Thyroid gland (tissue), 4 donors: ENCODE results near the gene TMEM242. TPM values are rescaled to one million over a fixed set of nuclear protein-coding genes. Genes with fewer than 3 reads are reported as not detected.

Experiments
- DNase-seq, 2 donors: peaks; one replicate each; pipeline ENCODE4 v3.0.0-alpha.2; 2019
- H3K27ac ChIP-seq, 3 donors: fragments of 200-600 bp; sonication (generic); 1 replicate in 2 of 3; 2 replicates in 1 of 3; pipeline ENCODE4 v1.5.1; 2016 to 2019; ENCODE audit warnings: mild to moderate bottlenecking in 1 of 3, moderate library complexity in 1 of 3
- H3K27me3 ChIP-seq: fragments of 200-600 bp; sonication (generic); one replicate; pipeline ENCODE4 v1.5.1; 2019
- H3K36me3 ChIP-seq, 2 donors: fragments of 200-600 bp; sonication (generic); one replicate each; pipeline ENCODE4 v1.5.1; 2016 to 2019
- H3K4me1 ChIP-seq, 2 donors: fragments of 200-600 bp; sonication (generic); one replicate each; pipeline ENCODE4 v1.5.1; 2017 to 2019
- H3K4me3 ChIP-seq, 3 donors: fragments of 200-600 bp; sonication (generic); replicated peaks in 1 of 3; 1 replicate in 2 of 3; 2 replicates in 1 of 3; pipeline ENCODE4 v1.5.1; 2016; ENCODE audit warnings: mild to moderate bottlenecking in 1 of 3
- H3K9me3 ChIP-seq: fragments of 200-600 bp; sonication (generic); one replicate; pipeline ENCODE4 v1.5.1; 2017
- CTCF ChIP-seq, 6 experiments: fragments of 200-600 bp in 3 of 6; fragments of 450-650 bp in 3 of 6; sonication (generic) in 3 of 6; IDR thresholded peaks; one replicate each; pipeline ENCODE4 v1.5.1; 2016 to 2019; ENCODE audit warnings: antibody characterized with exemption in 6 of 6, mild to moderate bottlenecking in 2 of 6, inconsistent platforms in 1 of 6, moderate library complexity in 1 of 6
- POLR2A ChIP-seq, 2 donors: fragments of 450-650 bp; IDR thresholded peaks; one replicate each; pipeline ENCODE4 v1.6.1; 2017; ENCODE audit warnings: antibody characterized with exemption in 2 of 2, mild to moderate bottlenecking in 2 of 2, moderate library complexity in 1 of 2
- WGBS, 2 donors: methylation state at CpG; one replicate each; pipeline ENCODE4 v1.1.5; 2017; 5-methylcytosine and 5-hydroxymethylcytosine counted together
- intact Hi-C: fragments of 100-400 bp; cut with DNase I; formaldehyde crosslinking; loops from one replicate; pipeline ENCODE4 v1.15.1; 2023
- total RNA-seq, 4 donors: library from RNA; depleted of rRNA; stranded (reverse); fragments of >200 nt; gene quantifications; one replicate each; pipeline ENCODE4 v1.2.3, GENCODE V29; 2016

TMEM242 gene
- total RNA-seq, 4 donors from 2014 or later, result 7.0 to 14.0 (median 9.7) TPM

GRCh38 chr6:157273756-157274470 is 49.4 kb downstream of the TMEM242 start:
- peak overlapping the region; percentile 73 to 77 (median 76) for H3K27ac ChIP-seq
- H3K27me3 ChIP-seq, result no peaks in the 10 kb centered on the region
- H3K9me3 ChIP-seq, result no peaks in the 10 kb centered on the region
- intact Hi-C loops, result loop anchor here (5.0 to 10.0 kb wide), 3 partner anchors 52 to 1949 kb away; no protein-coding TSS in a partner anchor
- peaks cover 0 to 8% of the 10 kb centered on the region in 2 donors for H3K4me1 ChIP-seq
- no peaks in the 10 kb centered on the region for H3K36me3 ChIP-seq
- peak in 1 of 2 donors; percentile 17 for DNase-seq
- peak overlapping the region; percentile 29 to 37 (median 35) for H3K4me3 ChIP-seq
- WGBS, 2 donors, result 21 to 46% methylated on average over 16 to 26 of the region's 30 CpGs
- no peak for TF ChIP-seq POLR2A (IDR thresholded peaks at IDR 0.05)
- TF ChIP-seq CTCF (IDR thresholded peaks at IDR 0.05), result no peak

DNA sequence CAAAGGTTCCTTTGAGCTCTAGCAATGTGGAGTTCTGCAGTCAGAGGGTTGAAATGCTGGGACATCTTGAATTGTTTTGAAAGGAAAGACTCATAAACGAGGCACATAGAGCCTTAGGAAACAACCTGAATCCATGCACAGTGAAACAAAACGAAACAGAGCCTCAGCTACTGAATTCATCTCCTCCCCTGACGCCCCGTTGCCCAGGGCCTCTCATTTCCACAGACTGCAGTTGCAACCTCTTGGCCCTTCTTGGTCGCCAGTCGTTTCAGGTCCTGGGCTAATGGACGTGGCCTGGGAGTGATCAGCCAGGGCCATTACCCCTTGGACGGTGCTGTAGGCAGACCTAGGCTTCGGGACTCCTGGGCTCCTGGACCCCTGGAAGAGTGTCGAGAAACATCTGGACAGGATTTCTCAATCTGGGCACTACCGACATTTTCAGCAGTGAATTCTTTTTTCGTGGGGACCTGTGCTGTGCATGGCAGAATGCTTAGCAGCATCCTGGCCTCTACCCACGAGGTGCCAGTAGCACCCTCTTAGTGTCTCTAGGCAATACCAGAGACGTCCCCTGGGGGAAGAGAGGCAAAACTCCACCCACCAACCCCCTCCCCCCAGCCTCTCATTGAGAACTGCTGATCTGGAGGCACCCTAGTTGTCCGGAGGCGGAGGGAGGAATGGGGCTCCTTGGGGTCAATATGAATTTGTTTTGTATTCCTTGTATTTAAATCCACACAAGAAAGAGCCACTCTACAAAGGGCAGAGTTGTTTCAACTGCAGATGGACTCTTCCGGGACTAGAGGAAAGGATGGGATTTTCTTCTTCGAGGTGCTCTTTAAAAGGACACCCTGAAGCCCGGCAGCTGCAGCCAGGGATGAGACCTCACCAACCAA is 50.2 kb downstream of the TMEM242 start:
- H3K27me3 ChIP-seq, result no peaks in the 10 kb centered on the region
- no peak overlapping the region for H3K4me3 ChIP-seq
- WGBS, 2 donors, result 76 to 82% methylated on average over 16 to 19 of the region's 19 CpGs
- TF ChIP-seq POLR2A (IDR thresholded peaks at IDR 0.05) (no peak), CTCF (IDR thresholded peaks at IDR 0.05) (no peak)
- intact Hi-C loops, result loop anchor here (5.0 to 10.0 kb wide), 3 partner anchors 51 to 1948 kb away; no protein-coding TSS in a partner anchor
- no peaks in the 10 kb centered on the region for H3K9me3 ChIP-seq
- H3K36me3 ChIP-seq, result no peaks in the 10 kb centered on the region
- peaks cover 0 to 13% of the 10 kb centered on the region in 2 donors for H3K4me1 ChIP-seq
- peak overlapping the region in 1 of 3 donors; percentile 15 for H3K27ac ChIP-seq
- no peak for DNase-seq

DNA sequence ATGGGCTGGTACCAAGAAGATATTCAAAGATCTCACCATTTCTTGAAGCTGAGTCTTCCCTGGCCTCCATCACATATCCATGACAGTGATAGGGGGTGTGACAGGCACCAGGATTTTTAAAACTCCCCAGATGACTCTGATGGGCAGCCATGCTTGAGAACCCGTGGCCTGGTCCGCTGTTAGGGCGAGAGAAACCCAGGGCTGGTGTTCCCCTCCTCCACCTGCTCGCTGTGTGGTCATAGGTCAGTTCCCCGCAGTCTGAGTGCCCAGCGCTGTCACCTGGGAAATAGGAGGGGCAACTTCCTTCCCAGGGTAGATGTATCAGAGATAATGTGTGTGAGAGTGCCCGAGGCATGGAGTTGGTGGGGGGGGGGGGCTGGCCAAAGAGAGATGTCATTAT is 50.9 kb downstream of the TMEM242 start:
- Histone ChIP-seq H3K4me1 (peaks cover 0 to 13% of the 10 kb centered on the region in 2 donors), H3K4me3 (no peak overlapping the region), H3K9me3 (no peaks in the 10 kb centered on the region), H3K27ac (peak overlapping the region in 1 of 3 donors; percentile 33), H3K27me3 (no peaks in the 10 kb centered on the region), H3K36me3 (no peaks in the 10 kb centered on the region)
- WGBS, 2 donors, result 0 to 91% methylated on average over 1 to 4 of the region's 7 CpGs
- intact Hi-C loops, result loop anchor here (5.0 to 10.0 kb wide), 3 partner anchors 50 to 1948 kb away; no protein-coding TSS in a partner anchor
- TF ChIP-seq CTCF (IDR thresholded peaks at IDR 0.05), result no peak
- TF ChIP-seq POLR2A (IDR thresholded peaks at IDR 0.05), result no peak
- DNase-seq, result no peak

DNA sequence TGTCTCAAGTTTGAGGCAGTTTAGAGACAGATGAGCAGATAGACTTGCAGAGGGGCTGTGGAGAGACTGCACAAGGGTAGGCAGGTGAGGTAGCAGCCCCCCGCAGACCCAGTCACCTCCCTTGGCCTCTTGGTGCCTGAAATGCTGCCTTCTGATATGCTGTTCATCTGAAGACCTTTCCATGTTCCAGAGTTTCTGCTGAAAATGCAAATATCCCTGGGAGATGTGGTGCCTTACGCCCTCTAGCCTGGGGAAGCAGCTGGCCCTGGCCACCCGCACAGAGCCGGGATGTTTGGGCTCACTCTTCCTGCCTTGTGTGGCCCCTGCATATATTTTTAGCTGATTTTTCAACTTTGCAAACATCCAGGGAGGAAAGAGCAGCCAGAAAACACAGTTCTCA is 51.4 kb downstream of the TMEM242 start:
- peaks cover 0 to 13% of the 10 kb centered on the region in 2 donors for H3K4me1 ChIP-seq
- no peak overlapping the region for H3K4me3 ChIP-seq
- H3K27ac ChIP-seq, result peak overlapping the region in 1 of 3 donors; percentile 33
- intact Hi-C loops, result loop anchor here (5.0 to 10.0 kb wide), 3 partner anchors 50 to 1947 kb away; no protein-coding TSS in a partner anchor
- no peaks in the 10 kb centered on the region for H3K9me3 ChIP-seq
- DNase-seq, result no peak
- TF ChIP-seq CTCF (IDR thresholded peaks at IDR 0.05), result no peak
- no peak for TF ChIP-seq POLR2A (IDR thresholded peaks at IDR 0.05)
- no peaks in the 10 kb centered on the region for H3K27me3 ChIP-seq
- H3K36me3 ChIP-seq, result no peaks in the 10 kb centered on the region
- WGBS, 2 donors, result 66 to 84% methylated on average over 4 of the region's 4 CpGs
